Prostate gland (tissue), 2 donors: ENCODE data around the gene MLF1. TPM values are rescaled to one million over a fixed set of nuclear protein-coding genes. Genes with fewer than 3 reads are reported as not detected.

Source experiments
- DNase-seq: peaks from one replicate; pipeline ENCODE4 v3.0.0-alpha.2; 2019; ENCODE audit warnings: low spot score
- H3K27ac ChIP-seq, 2 donors: fragments of 200-600 bp; sonication (generic); 2 replicates each; pipeline ENCODE4 v1.5.1; 2017 to 2019
- H3K27me3 ChIP-seq: fragments of 200-600 bp; sonication (generic); replicated peaks from 2 replicates; pipeline ENCODE4 v1.5.1; 2019; ENCODE audit not compliant: insufficient read depth
- H3K36me3 ChIP-seq, 2 donors: fragments of 200-600 bp; sonication (generic); 1 replicate in 1 of 2; 2 replicates in 1 of 2; pipeline versions ENCODE4 v1.5.1 to v1.8.1; 2017 to 2019
- H3K4me1 ChIP-seq: fragments of 200-600 bp; sonication (generic); replicated peaks from 2 replicates; pipeline ENCODE4 v1.5.1; 2019
- H3K4me3 ChIP-seq, 2 donors: fragments of 200-600 bp; sonication (generic); 2 replicates each; pipeline ENCODE4 v1.5.1; 2017 to 2019
- H3K9me3 ChIP-seq: fragments of 200-600 bp; sonication (generic); 2 replicates; pipeline ENCODE4 v1.5.1; 2017
- POLR2A ChIP-seq: fragments of 450-650 bp; IDR thresholded peaks from one replicate; pipeline ENCODE4 v1.6.1; 2016; ENCODE audit warnings: antibody characterized with exemption, mild to moderate bottlenecking
- POLR2AphosphoS5 ChIP-seq: sonication (generic); formaldehyde crosslinking; IDR thresholded peaks from one replicate; pipeline ENCODE4 v1.6.1; 2017; ENCODE audit warnings: antibody characterized with exemption
- WGBS: methylation state at CpG from one replicate; pipeline ENCODE4 v1.1.5; 2018; 5-methylcytosine and 5-hydroxymethylcytosine counted together
- intact Hi-C: fragments of 100-400 bp; cut with DNase I; formaldehyde crosslinking; loops from one replicate; pipeline ENCODE4 v1.14.2; 2022
- total RNA-seq, 2 donors: library from RNA; depleted of rRNA; stranded (reverse); fragments of >200 nt; gene quantifications; one replicate each; pipeline ENCODE4 v1.1.0, GENCODE V29; 2016
- TF ChIP-seq, protein P1 (sequence below), 4 experiments: fragments of 200-600 bp in 2 of 4; fragments of 450-650 bp in 2 of 4; sonication (generic) in 2 of 4; IDR thresholded peaks; 1 replicate in 3 of 4; 2 replicates in 1 of 4; pipeline ENCODE4 v1.5.1; 2016 to 2019; ENCODE audit warnings: antibody characterized with exemption in 4 of 4, mild to moderate bottlenecking in 2 of 4, moderate library complexity in 2 of 4

MLF1 gene
- total RNA-seq, 2 donors from 2014 or later: 7.1 to 65.0 TPM

DNA sequence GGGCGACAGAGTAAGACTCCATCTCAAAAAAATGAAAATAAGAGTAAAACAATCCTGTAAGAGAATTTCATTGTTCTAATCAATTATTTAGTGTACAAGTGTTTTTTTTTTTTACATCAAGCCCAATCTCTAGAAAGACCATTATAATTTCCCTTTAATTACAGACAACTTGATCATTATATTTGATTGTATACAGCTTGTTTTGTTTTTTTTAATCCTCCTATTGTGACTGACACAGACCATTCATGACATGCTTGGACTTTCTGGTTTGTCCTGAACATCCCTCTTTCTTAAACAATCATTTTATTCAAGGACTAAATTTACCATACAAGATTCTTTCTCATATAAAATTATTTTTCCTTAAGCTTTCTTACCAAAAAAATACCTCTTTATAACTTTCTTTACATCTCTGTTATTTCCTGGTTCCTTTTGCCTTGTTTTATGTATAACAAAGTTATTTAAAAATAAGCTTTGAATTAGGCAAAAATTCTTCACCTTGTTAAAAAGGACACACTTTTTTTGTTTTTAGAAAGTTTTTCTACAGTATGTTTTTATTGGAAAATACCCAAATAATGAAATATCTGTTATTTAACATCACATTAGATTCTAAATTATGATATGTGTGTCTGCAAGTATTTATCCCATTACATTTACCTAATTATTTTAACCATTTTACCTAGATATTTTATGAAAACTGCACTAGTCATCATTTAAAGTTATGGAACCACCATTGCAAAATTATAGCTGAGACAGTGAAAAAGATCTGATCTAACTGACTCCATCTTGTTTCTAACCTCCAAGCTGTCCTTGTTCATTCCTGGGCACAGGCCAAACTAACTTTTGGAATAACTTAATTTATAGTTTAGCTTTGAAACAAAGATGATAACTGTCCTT is 47.2 kb downstream of the MLF1 start:
- TF ChIP-seq POLR2AphosphoS5 (no peak), POLR2A (no peak)
- TF ChIP-seq, protein P1, sequence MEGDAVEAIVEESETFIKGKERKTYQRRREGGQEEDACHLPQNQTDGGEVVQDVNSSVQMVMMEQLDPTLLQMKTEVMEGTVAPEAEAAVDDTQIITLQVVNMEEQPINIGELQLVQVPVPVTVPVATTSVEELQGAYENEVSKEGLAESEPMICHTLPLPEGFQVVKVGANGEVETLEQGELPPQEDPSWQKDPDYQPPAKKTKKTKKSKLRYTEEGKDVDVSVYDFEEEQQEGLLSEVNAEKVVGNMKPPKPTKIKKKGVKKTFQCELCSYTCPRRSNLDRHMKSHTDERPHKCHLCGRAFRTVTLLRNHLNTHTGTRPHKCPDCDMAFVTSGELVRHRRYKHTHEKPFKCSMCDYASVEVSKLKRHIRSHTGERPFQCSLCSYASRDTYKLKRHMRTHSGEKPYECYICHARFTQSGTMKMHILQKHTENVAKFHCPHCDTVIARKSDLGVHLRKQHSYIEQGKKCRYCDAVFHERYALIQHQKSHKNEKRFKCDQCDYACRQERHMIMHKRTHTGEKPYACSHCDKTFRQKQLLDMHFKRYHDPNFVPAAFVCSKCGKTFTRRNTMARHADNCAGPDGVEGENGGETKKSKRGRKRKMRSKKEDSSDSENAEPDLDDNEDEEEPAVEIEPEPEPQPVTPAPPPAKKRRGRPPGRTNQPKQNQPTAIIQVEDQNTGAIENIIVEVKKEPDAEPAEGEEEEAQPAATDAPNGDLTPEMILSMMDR (IDR thresholded peaks at IDR 0.05): no peak

DNA sequence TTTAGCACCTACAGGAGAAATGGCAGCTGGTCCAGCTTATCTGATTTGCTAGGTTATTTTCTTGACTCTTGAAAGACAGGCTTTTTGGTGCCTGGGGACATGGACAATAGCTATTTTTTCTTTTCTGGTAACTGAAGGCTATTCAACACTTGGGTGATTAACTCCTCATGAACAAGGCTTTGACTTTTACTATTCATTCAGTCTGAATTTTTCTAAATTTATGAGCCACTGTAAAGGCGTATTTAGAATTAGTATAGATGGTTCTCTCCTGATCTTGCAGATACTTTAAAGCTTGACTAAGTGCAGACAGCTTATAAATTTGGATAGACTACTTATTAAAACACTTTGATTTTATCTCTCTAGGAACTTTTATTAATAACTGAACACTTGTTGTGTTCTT is 54.9 kb downstream of the MLF1 start:
- WGBS: 25% methylated on average over 1 of the region's 1 CpG
- intact Hi-C loops: no loop called here
- Histone ChIP-seq H3K27ac (no peak overlapping the region), H3K27me3 (peaks cover 2% of the 10 kb centered on the region), H3K9me3 (no peaks in the 10 kb centered on the region), H3K4me3 (no peak overlapping the region), H3K4me1 (no peaks in the 10 kb centered on the region), H3K36me3 (no peaks in the 10 kb centered on the region)
- no peak for DNase-seq
- TF ChIP-seq POLR2A (no peak), POLR2AphosphoS5 (no peak)
- TF ChIP-seq, protein P1 (IDR thresholded peaks at IDR 0.05): no peak

More for the DNA sequence above, 47.2 kb downstream of the MLF1 start:
- intact Hi-C loops: no loop called here
- no peaks in the 10 kb centered on the region for H3K36me3 ChIP-seq
- WGBS: 63% methylated on average over 1 of the region's 1 CpG
- no peaks in the 10 kb centered on the region for H3K27me3 ChIP-seq
- H3K9me3 ChIP-seq: no peaks in the 10 kb centered on the region
- H3K27ac ChIP-seq: no peak overlapping the region
- H3K4me3 ChIP-seq: no peak overlapping the region
- H3K4me1 ChIP-seq: no peaks in the 10 kb centered on the region
- DNase-seq: no peak

DNA sequence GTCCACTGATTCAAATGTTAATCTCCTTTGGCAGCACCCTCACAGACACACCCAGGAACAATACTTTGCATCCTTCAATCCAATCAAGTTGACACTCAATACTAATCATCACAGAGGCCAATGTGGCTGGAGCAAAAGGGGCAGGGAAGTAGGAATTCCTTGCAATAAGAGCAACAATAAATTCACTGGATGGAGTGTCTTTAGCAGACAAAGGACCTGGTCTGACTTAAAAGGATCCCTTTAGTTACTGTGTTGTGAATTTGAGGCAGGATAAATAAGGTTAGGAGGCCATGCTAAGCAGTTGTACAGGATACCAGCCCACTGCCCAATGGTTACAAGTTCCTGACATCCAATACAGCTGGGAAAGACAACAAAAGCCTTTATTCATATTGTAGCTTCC is 61.0 kb downstream of the MLF1 start:
- TF ChIP-seq, protein P1 (IDR thresholded peaks at IDR 0.05): no peak
- no peak for TF ChIP-seq POLR2AphosphoS5
- TF ChIP-seq POLR2A: no peak
- no peaks in the 10 kb centered on the region for H3K4me1 ChIP-seq
- no peak overlapping the region for H3K4me3 ChIP-seq
- H3K36me3 ChIP-seq: no peaks in the 10 kb centered on the region
- H3K9me3 ChIP-seq: no peaks in the 10 kb centered on the region
- intact Hi-C loops: no loop called here
- no peak overlapping the region for H3K27ac ChIP-seq
- no peak for DNase-seq
- H3K27me3 ChIP-seq: peaks cover 2% of the 10 kb centered on the region

DNA sequence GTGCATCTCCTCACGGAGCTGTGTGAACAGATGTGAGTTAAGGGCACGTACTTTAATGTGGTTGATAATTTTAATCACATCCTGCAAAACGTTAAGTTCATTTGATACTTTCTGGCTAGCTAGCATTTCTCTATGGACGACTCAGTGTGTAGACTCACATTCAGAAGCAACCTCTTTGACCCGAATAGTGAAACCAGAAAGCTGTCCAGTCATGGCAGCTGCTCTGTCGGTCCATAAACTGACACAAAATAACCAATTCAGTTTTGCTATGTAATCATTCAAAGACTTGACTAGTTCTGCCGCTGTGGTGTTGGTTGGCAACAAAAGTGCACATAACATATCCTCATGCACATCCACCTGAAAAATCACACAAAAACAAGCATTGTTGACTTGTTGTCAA is 69.7 kb downstream of the MLF1 start:
- intact Hi-C loops: loop anchor here (5.0 kb wide), 1 partner anchor 68 kb away; the partner anchor contains the start of gene MLF1
- Histone ChIP-seq H3K36me3 (no peaks in the 10 kb centered on the region), H3K4me1 (no peaks in the 10 kb centered on the region), H3K4me3 (no peak overlapping the region), H3K27ac (no peak overlapping the region), H3K9me3 (no peaks in the 10 kb centered on the region), H3K27me3 (no peaks in the 10 kb centered on the region)
- TF ChIP-seq POLR2A (no peak), POLR2AphosphoS5 (no peak)
- TF ChIP-seq, protein P1 (IDR thresholded peaks at IDR 0.05): no peak
- no peak for DNase-seq
- WGBS: 84% methylated on average over 7 of the region's 7 CpGs

DNA sequence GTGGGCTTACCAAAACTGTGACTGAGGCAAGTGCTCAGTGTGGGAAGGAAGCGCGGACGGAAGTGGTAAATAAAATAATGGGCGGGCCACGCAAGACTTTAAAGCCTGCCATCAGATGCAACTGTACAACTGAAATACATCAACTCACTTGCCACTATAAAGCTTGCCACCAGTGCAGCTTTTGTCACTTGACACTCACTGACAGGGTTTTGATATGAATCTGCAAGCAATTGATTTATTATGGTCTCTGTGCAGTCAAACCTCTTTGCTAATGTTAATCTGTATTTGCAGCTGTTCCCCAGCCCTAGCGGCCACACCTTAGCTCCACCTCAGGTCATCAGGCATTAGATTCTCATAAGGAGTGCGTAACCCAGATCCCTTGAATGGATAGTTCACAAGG is 71.0 kb downstream of the MLF1 start:
- no peak for DNase-seq
- H3K4me1 ChIP-seq: no peaks in the 10 kb centered on the region
- TF ChIP-seq, protein P1 (IDR thresholded peaks at IDR 0.05): no peak
- no peak for TF ChIP-seq POLR2A
- TF ChIP-seq POLR2AphosphoS5: no peak
- 91% methylated on average over 7 of the region's 7 CpGs for WGBS
- H3K9me3 ChIP-seq: no peaks in the 10 kb centered on the region
- H3K4me3 ChIP-seq: no peak overlapping the region
- no peak overlapping the region for H3K27ac ChIP-seq
- no peaks in the 10 kb centered on the region for H3K36me3 ChIP-seq
- intact Hi-C loops: loop anchor here (5.0 kb wide), 1 partner anchor 70 kb away; the partner anchor contains the start of gene MLF1
- no peaks in the 10 kb centered on the region for H3K27me3 ChIP-seq
